ENCODE data around the gene UNC5A. TPM values are rescaled to one million over a fixed set of nuclear protein-coding genes. Genes with fewer than 3 reads are reported as not detected.

The UNC5A gene
- total RNA-seq, 4 donors from 2014 or later: not detected

DNA sequence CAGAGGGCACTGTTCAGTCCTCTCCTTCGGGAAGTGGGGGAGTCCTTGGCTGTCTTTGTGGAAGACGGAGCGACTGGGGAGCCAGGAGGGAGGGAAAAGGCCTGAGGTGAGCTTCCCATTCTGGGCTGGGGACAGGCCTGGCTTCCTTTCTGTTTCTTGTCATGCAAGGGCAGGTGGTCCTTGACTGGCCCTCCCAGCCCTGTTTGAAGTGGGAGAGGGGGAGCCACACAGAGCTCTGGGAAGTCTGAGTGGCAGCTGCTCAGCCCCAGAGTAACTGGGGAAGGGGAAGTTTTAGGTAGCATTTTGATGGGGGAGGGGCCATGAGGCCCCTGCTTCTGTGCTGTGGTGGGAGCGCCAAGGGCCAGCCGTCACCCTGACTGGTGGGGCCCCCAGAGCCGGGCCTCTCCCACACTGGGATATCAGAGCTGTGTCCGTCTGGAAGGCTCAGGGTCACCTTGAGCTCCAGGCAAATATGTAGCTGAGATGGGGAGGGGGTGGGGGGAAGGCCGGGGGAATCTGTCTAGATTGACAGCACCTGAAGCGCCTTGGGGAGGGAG, 6.5 kb downstream of the UNC5A start:
- Histone ChIP-seq H3K4me3 (no peak overlapping the region), H3K36me3 (no peaks in the 10 kb centered on the region), H3K4me1 (peaks cover 0 to 22% (median 0%) of the 10 kb centered on the region in 4 donors), H3K27me3 (peaks cover 4 to 85% of the 10 kb centered on the region in 2 donors), H3K27ac (no peak overlapping the region), H3K9me3 (no peaks in the 10 kb centered on the region)
- no peak for DNase-seq (ENCODE audit: low spot score in 2 of 2)
- TF ChIP-seq EP300 (IDR thresholded peaks at IDR 0.05) (no peak), POLR2A (IDR thresholded peaks at IDR 0.05) (no peak)
- TF ChIP-seq, protein P1, sequence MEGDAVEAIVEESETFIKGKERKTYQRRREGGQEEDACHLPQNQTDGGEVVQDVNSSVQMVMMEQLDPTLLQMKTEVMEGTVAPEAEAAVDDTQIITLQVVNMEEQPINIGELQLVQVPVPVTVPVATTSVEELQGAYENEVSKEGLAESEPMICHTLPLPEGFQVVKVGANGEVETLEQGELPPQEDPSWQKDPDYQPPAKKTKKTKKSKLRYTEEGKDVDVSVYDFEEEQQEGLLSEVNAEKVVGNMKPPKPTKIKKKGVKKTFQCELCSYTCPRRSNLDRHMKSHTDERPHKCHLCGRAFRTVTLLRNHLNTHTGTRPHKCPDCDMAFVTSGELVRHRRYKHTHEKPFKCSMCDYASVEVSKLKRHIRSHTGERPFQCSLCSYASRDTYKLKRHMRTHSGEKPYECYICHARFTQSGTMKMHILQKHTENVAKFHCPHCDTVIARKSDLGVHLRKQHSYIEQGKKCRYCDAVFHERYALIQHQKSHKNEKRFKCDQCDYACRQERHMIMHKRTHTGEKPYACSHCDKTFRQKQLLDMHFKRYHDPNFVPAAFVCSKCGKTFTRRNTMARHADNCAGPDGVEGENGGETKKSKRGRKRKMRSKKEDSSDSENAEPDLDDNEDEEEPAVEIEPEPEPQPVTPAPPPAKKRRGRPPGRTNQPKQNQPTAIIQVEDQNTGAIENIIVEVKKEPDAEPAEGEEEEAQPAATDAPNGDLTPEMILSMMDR (IDR thresholded peaks at IDR 0.05): no peak
- WGBS, 2 donors: 36 to 40% methylated on average over 1 to 9 of the region's 9 CpGs

DNA sequence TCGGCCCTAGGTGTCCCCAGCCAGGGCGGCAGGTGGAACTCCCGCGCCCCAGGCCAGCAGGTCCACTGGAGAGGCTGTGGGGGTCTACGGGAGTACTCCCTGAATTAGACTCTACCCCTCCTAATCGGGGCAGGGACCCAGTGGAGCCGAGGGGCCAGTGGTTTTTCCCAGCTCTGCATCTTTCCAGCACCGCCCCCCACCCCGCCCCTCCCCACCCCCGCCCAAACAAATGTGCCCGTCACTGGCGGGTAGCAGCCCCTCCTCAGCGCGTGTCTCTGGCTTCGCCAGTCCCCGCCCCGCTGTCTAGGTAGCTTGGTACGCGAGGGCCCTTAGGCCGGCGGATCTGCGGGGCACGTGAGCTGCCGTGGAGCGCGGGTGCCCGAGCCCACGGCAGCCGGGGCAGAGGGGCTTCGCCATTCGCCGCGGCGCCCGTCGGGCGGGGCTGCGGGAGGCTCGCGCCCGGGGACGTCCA, 7.0 kb downstream of the UNC5A start:
- peak overlapping the region in 2 of 4 donors; percentile 14 to 30 for H3K4me3 ChIP-seq
- H3K4me1 ChIP-seq: peaks cover 0 to 21% (median 0%) of the 10 kb centered on the region in 4 donors
- H3K27ac ChIP-seq: no peak overlapping the region
- 1 to 2% methylated on average over 7 to 15 of the region's 42 CpGs for WGBS, 2 donors
- H3K9me3 ChIP-seq: no peaks in the 10 kb centered on the region
- peaks cover 4 to 85% of the 10 kb centered on the region in 2 donors for H3K27me3 ChIP-seq
- no peaks in the 10 kb centered on the region for H3K36me3 ChIP-seq
- no peak for DNase-seq (ENCODE audit: low spot score in 2 of 2)
- TF ChIP-seq EP300 (IDR thresholded peaks at IDR 0.05): no peak
- TF ChIP-seq, protein P1 (IDR thresholded peaks at IDR 0.05): no peak
- no peak for TF ChIP-seq POLR2A (IDR thresholded peaks at IDR 0.05)

DNA sequence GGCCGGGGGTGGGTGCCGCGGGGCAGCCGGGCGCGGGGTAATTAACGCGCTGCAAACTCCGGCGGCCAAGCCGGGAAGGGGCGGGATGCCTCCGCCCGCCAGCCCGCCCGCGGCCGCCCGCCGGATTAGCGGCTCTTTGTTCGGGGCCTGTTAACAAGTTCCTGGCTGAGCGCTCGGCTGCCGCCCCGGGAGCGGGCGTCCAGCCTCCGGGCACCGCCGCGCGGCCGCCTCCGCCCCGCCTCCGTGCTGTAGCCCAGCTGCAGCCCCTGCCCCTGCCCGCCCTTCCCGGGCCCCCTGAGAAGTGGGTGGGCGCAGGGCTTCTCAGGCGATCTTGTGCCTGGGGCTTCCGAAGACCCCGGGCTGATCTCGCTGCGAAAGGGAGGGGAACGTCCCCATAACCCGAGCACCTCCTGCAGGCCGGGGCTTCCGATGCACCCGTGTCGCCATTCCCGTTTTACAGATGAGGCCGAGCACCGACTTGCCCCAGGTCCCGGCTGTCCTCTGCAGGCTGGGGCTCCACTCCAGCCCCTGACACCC, 7.5 kb downstream of the UNC5A start:
- Histone ChIP-seq H3K9me3 (no peaks in the 10 kb centered on the region), H3K36me3 (no peaks in the 10 kb centered on the region), H3K4me3 (peak overlapping the region in 3 of 4 donors; percentile 14 to 30 (median 18)), H3K27me3 (peaks cover 4 to 84% of the 10 kb centered on the region in 2 donors), H3K4me1 (peaks cover 0 to 16% (median 0%) of the 10 kb centered on the region in 4 donors), H3K27ac (no peak overlapping the region)
- no peak for TF ChIP-seq EP300 (IDR thresholded peaks at IDR 0.05)
- TF ChIP-seq POLR2A (IDR thresholded peaks at IDR 0.05): no peak
- TF ChIP-seq, protein P1 (IDR thresholded peaks at IDR 0.05): no peak
- DNase-seq (ENCODE audit: low spot score in 2 of 2): no peak
- 2 to 3% methylated on average over 27 to 30 of the region's 55 CpGs for WGBS, 2 donors

DNA sequence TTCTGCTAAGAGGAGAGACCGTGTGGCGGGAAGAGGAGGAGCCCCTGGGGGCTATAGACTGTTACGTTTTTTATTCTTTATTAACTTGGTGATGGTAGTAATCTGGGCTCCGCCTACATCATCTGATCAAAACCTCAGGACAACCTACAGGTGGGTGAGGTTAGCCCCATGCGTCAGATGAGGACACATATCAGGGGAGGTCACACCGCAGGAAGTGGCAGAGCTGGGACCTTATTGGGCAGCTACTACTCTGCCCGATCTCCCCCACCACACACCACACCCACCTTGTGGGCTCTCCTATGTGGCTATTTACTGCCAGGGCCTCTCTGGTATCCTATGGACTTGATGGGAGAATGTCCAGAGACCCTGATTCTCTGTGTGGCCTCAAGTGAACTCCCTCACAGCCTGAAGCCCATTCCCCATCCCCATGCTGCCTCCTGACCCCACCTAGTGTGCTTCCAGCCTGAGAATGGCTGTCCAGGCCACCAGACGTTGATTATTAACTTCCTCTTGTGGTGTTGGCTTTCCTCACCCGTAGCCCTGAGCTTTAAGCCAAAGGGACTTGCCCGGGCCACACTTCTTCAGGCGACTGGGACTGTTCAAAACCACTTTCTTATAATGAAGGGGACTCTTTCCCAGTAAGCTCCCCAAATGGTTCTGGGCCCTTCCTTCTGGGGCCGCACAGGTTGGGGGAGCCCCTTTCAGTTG, 8.2 kb downstream of the UNC5A start:
- H3K4me1 ChIP-seq: peaks cover 0 to 14% (median 0%) of the 10 kb centered on the region in 4 donors
- H3K27me3 ChIP-seq: peaks cover 4 to 82% of the 10 kb centered on the region in 2 donors
- no peak for DNase-seq (ENCODE audit: low spot score in 2 of 2)
- TF ChIP-seq, protein P1 (IDR thresholded peaks at IDR 0.05): no peak
- TF ChIP-seq POLR2A (IDR thresholded peaks at IDR 0.05) (no peak), EP300 (IDR thresholded peaks at IDR 0.05) (no peak)
- H3K4me3 ChIP-seq: no peak overlapping the region
- H3K9me3 ChIP-seq: no peaks in the 10 kb centered on the region
- 33 to 39% methylated on average over 12 of the region's 12 CpGs for WGBS, 2 donors
- no peak overlapping the region for H3K27ac ChIP-seq
- no peaks in the 10 kb centered on the region for H3K36me3 ChIP-seq

DNA sequence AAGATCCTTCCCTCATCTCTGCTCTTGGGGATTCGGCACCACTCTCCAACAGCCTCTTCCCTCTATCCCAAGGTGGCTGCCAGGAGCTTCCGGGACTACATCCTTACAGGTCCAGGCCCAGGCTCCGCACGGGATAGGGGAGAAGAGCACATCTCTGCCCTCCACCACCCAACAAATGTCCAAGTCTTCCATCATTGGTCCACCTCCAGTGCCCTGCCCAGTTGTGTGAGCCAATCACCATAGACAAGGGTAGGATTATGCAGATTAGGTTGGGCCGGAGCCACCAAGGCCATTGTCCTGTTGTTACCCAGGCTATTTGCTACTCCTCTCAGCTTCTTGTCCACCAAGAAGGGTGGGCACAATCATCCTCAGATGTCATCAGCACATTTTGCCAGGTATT, 9.1 kb downstream of the UNC5A start:
- DNase-seq (ENCODE audit: low spot score in 2 of 2): no peak
- Histone ChIP-seq H3K4me3 (no peak overlapping the region), H3K9me3 (no peaks in the 10 kb centered on the region), H3K27me3 (peaks cover 4 to 77% of the 10 kb centered on the region in 2 donors), H3K27ac (no peak overlapping the region), H3K36me3 (no peaks in the 10 kb centered on the region), H3K4me1 (peaks cover 0 to 14% (median 0%) of the 10 kb centered on the region in 4 donors)
- TF ChIP-seq, protein P1 (IDR thresholded peaks at IDR 0.05): no peak
- no peak for TF ChIP-seq EP300 (IDR thresholded peaks at IDR 0.05)
- no peak for TF ChIP-seq POLR2A (IDR thresholded peaks at IDR 0.05)
- WGBS, 2 donors: 70 to 88% methylated on average over 5 of the region's 5 CpGs
